ENCODE results near the gene LDHAL6B. TPM values are rescaled to one million over a fixed set of nuclear protein-coding genes. Genes with fewer than 3 reads are reported as not detected.

LDHAL6B gene
- total RNA-seq, 1 donor, result not detected

DNA sequence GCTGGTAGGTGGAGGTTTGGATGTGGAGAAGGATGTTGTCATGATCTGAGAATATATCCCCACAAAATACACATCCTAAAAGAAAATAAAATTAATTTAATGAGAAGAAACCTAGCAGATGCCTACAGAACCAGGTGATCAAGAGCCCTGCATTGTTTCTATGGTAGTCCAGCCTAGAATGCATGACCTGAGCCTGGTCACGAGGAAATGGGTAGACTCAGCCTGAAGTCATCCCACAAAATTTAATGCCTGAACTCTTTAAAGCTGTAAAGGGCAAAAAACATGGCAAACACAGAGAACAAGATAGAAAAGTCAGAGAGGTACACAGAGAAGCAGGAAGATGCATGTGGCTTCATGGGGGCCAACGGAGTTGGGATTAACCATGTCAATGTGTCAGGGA lies 36.0 kb downstream of the LDHAL6B start:
- H3K27ac ChIP-seq (ENCODE audit: low read depth, low read length), result no peak overlapping the region
- TF ChIP-seq, protein P1, sequence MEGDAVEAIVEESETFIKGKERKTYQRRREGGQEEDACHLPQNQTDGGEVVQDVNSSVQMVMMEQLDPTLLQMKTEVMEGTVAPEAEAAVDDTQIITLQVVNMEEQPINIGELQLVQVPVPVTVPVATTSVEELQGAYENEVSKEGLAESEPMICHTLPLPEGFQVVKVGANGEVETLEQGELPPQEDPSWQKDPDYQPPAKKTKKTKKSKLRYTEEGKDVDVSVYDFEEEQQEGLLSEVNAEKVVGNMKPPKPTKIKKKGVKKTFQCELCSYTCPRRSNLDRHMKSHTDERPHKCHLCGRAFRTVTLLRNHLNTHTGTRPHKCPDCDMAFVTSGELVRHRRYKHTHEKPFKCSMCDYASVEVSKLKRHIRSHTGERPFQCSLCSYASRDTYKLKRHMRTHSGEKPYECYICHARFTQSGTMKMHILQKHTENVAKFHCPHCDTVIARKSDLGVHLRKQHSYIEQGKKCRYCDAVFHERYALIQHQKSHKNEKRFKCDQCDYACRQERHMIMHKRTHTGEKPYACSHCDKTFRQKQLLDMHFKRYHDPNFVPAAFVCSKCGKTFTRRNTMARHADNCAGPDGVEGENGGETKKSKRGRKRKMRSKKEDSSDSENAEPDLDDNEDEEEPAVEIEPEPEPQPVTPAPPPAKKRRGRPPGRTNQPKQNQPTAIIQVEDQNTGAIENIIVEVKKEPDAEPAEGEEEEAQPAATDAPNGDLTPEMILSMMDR (IDR thresholded peaks at IDR 0.05; ENCODE audit: extremely low read depth, low read depth, low read length), result no peak
- H3K4me3 ChIP-seq (ENCODE audit: insufficient read depth, low read length), result no peak overlapping the region
- H3K4me1 ChIP-seq (ENCODE audit: insufficient read depth, low read length), result peaks cover 12% of the 10 kb centered on the region
- no peaks in the 10 kb centered on the region for H4K20me1 ChIP-seq (ENCODE audit: insufficient read depth, low read length)
- H3K4me2 ChIP-seq (ENCODE audit: insufficient read depth, low read length), result no peak overlapping the region
- H3K27me3 ChIP-seq (ENCODE audit: insufficient read depth, low read length), result no peaks in the 10 kb centered on the region
- no peaks in the 10 kb centered on the region for H3K9me3 ChIP-seq (ENCODE audit: low read depth, low read length)
- H3K79me2 ChIP-seq (ENCODE audit: insufficient read depth, low read length), result peaks cover 22% of the 10 kb centered on the region
- peaks cover 19% of the 10 kb centered on the region for H3K36me3 ChIP-seq (ENCODE audit: insufficient read depth, low read length)
- no peak overlapping the region for H2AFZ ChIP-seq (ENCODE audit: low read length)
- DNase-seq (ENCODE audit: insufficient read length, low spot score, missing footprints), result no peak

- H3K79me2 ChIP-seq (ENCODE audit: insufficient read depth, low read length), result peaks cover 16% of the 10 kb centered on the region
- H2AFZ ChIP-seq (ENCODE audit: low read length), result no peak overlapping the region
- no peak overlapping the region for H3K27ac ChIP-seq (ENCODE audit: low read depth, low read length)
- no peak overlapping the region for H3K4me2 ChIP-seq (ENCODE audit: insufficient read depth, low read length)
- no peak overlapping the region for H3K4me3 ChIP-seq (ENCODE audit: insufficient read depth, low read length)
- no peaks in the 10 kb centered on the region for H3K9me3 ChIP-seq (ENCODE audit: low read depth, low read length)
- TF ChIP-seq, protein P1 (IDR thresholded peaks at IDR 0.05; ENCODE audit: extremely low read depth, low read depth, low read length), result no peak
- no peaks in the 10 kb centered on the region for H4K20me1 ChIP-seq (ENCODE audit: insufficient read depth, low read length)
- DNase-seq (ENCODE audit: insufficient read length, low spot score, missing footprints), result no peak
- H3K36me3 ChIP-seq (ENCODE audit: insufficient read depth, low read length), result peaks cover 20% of the 10 kb centered on the region
- H3K4me1 ChIP-seq (ENCODE audit: insufficient read depth, low read length), result peaks cover 9% of the 10 kb centered on the region
- no peaks in the 10 kb centered on the region for H3K27me3 ChIP-seq (ENCODE audit: insufficient read depth, low read length)
These were observed 37.0 kb downstream of the LDHAL6B start for GRCh38 chr15:59243622-59244021.

- no peak overlapping the region for H2AFZ ChIP-seq (ENCODE audit: low read length)
- no peak overlapping the region for H3K4me3 ChIP-seq (ENCODE audit: insufficient read depth, low read length)
- peaks cover 23% of the 10 kb centered on the region for H3K36me3 ChIP-seq (ENCODE audit: insufficient read depth, low read length)
- no peaks in the 10 kb centered on the region for H3K27me3 ChIP-seq (ENCODE audit: insufficient read depth, low read length)
- peaks cover 9% of the 10 kb centered on the region for H3K4me1 ChIP-seq (ENCODE audit: insufficient read depth, low read length)
- no peak overlapping the region for H3K27ac ChIP-seq (ENCODE audit: low read depth, low read length)
- peaks cover 16% of the 10 kb centered on the region for H3K79me2 ChIP-seq (ENCODE audit: insufficient read depth, low read length)
- no peak for DNase-seq (ENCODE audit: insufficient read length, low spot score, missing footprints)
- no peak overlapping the region for H3K4me2 ChIP-seq (ENCODE audit: insufficient read depth, low read length)
- H4K20me1 ChIP-seq (ENCODE audit: insufficient read depth, low read length), result no peaks in the 10 kb centered on the region
- TF ChIP-seq, protein P1 (IDR thresholded peaks at IDR 0.05; ENCODE audit: extremely low read depth, low read depth, low read length), result no peak
- no peaks in the 10 kb centered on the region for H3K9me3 ChIP-seq (ENCODE audit: low read depth, low read length)
These were observed 37.7 kb downstream of the LDHAL6B start for GRCh38 chr15:59244337-59244736.

DNA sequence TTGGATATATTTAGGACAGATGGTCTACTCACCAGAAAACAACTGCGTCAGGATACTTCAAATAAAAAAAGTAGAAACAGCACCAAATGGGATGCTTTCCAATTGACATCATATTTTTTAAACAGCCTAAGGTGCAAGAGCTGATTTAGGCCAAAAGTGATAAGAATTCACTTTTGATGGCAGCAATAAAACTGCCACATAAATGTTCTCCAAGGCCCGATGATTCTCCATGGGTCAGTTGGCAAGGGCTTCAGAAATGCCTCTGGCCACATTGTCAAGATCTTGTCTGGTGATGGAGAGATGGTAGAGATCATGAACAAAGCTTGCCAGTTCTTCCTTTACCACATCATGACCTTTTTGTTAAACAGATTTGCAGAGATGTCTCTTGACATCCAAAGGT lies 38.9 kb downstream of the LDHAL6B start:
- Histone ChIP-seq H3K79me2 (ENCODE audit: insufficient read depth, low read length) (peaks cover 12% of the 10 kb centered on the region), H4K20me1 (ENCODE audit: insufficient read depth, low read length) (peaks cover 2% of the 10 kb centered on the region), H2AFZ (ENCODE audit: low read length) (no peak overlapping the region), H3K36me3 (ENCODE audit: insufficient read depth, low read length) (peaks cover 33% of the 10 kb centered on the region), H3K4me1 (ENCODE audit: insufficient read depth, low read length) (peaks cover 4% of the 10 kb centered on the region), H3K27me3 (ENCODE audit: insufficient read depth, low read length) (no peaks in the 10 kb centered on the region), H3K4me2 (ENCODE audit: insufficient read depth, low read length) (no peak overlapping the region), H3K27ac (ENCODE audit: low read depth, low read length) (no peak overlapping the region), H3K9me3 (ENCODE audit: low read depth, low read length) (no peaks in the 10 kb centered on the region), H3K4me3 (ENCODE audit: insufficient read depth, low read length) (no peak overlapping the region)
- DNase-seq (ENCODE audit: insufficient read length, low spot score, missing footprints), result no peak
- TF ChIP-seq, protein P1 (IDR thresholded peaks at IDR 0.05; ENCODE audit: extremely low read depth, low read depth, low read length), result no peak

Data from osteoblast (primary cell).